Vagina (tissue), 2 donors: ENCODE results near the gene KRT38. TPM values are rescaled to one million over a fixed set of nuclear protein-coding genes. Genes with fewer than 3 reads are reported as not detected.

Experiments
- DNase-seq, 2 donors: peaks; one replicate each; pipeline ENCODE4 v3.0.0-alpha.2; 2017; ENCODE audit errors: extremely low spot score in 2 of 2
- H3K27ac ChIP-seq: fragments of 200-600 bp; sonication (generic); one replicate; pipeline ENCODE4 v1.5.1; 2019
- H3K27me3 ChIP-seq: fragments of 200-600 bp; sonication (generic); one replicate; pipeline ENCODE4 v1.5.1; 2019
- H3K36me3 ChIP-seq, 2 donors: fragments of 200-600 bp; sonication (generic); one replicate each; pipeline ENCODE4 v1.5.1; 2017 to 2019
- H3K4me1 ChIP-seq: fragments of 200-600 bp; sonication (generic); one replicate; pipeline ENCODE4 v1.5.1; 2019
- H3K4me3 ChIP-seq, 2 donors: fragments of 200-600 bp; sonication (generic); 1 replicate in 1 of 2; 2 replicates in 1 of 2; pipeline ENCODE4 v1.5.1; 2016 to 2019
- H3K9me3 ChIP-seq: fragments of 200-600 bp; sonication (generic); one replicate; pipeline ENCODE4 v1.5.1; 2019
- CTCF ChIP-seq, 3 experiments: fragments of 450-650 bp in 2 of 3; fragments of 200-600 bp in 1 of 3; sonication (generic) in 1 of 3; IDR thresholded peaks; one replicate each; pipeline ENCODE4 v1.5.1; 2017 to 2019; ENCODE audit warnings: antibody characterized with exemption in 3 of 3, mild to moderate bottlenecking in 2 of 3, moderate library complexity in 2 of 3
- POLR2A ChIP-seq, 2 donors: fragments of 450-650 bp; IDR thresholded peaks; one replicate each; pipeline ENCODE4 v1.6.1; 2017; ENCODE audit warnings: antibody characterized with exemption in 2 of 2, mild to moderate bottlenecking in 2 of 2, moderate library complexity in 2 of 2
- POLR2AphosphoS5 ChIP-seq, 2 donors: sonication (generic); formaldehyde crosslinking; IDR thresholded peaks; one replicate each; pipeline ENCODE4 v1.9.0; 2017; ENCODE audit warnings: antibody characterized with exemption in 2 of 2, mild to moderate bottlenecking in 2 of 2, low read depth in 1 of 2; ENCODE audit not compliant: insufficient read depth in 1 of 2
- intact Hi-C: fragments of 100-400 bp; cut with DNase I; formaldehyde crosslinking; loops from one replicate; pipeline ENCODE4 v1.15.1; 2023
- total RNA-seq: library from RNA; depleted of rRNA; stranded (reverse); fragments of >200 nt; gene quantifications from one replicate; pipeline ENCODE4 v1.2.3, GENCODE V29; 2016

KRT38 gene
- total RNA-seq, 1 donor from 2014 or later: not detected

- H3K4me3 ChIP-seq: no peak overlapping the region
- intact Hi-C loops: no loop called here
- H3K36me3 ChIP-seq: no peaks in the 10 kb centered on the region
- H3K4me1 ChIP-seq: peaks cover 10% of the 10 kb centered on the region
- DNase-seq: no peak
- H3K27me3 ChIP-seq: no peaks in the 10 kb centered on the region
- no peaks in the 10 kb centered on the region for H3K9me3 ChIP-seq
- TF ChIP-seq POLR2A (IDR thresholded peaks at IDR 0.05): no peak
- no peak for TF ChIP-seq CTCF (IDR thresholded peaks at IDR 0.05)
- peak overlapping the region; percentile 34 for H3K27ac ChIP-seq
Measured at GRCh38 chr17:41446806-41447205, 6.0 kb upstream of the KRT38 start.

DNA sequence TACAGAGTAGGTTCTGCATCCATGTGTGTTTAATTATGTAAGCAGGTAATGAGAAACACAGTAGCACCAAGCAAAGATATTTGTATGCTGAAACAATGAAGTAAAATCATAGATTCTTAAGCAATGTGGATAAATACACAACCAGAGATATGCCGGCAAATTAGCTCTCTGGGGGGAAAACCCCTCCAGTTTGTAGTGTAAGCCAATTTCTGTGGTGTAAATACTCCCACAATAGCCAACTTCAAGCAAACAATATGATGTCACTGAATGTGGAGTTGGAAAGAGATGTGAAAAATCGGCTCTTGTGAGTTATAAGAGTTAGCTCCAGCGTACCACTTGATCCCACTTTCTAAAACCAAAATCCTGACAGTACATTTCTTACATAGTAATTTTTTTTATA is 3.9 kb upstream of the KRT38 start:
- Histone ChIP-seq H3K4me1 (peaks cover 10% of the 10 kb centered on the region), H3K27me3 (no peaks in the 10 kb centered on the region), H3K9me3 (no peaks in the 10 kb centered on the region), H3K27ac (no peak overlapping the region), H3K4me3 (no peak overlapping the region), H3K36me3 (no peaks in the 10 kb centered on the region)
- intact Hi-C loops: no loop called here
- TF ChIP-seq CTCF (IDR thresholded peaks at IDR 0.05): no peak
- no peak for TF ChIP-seq POLR2AphosphoS5 (IDR thresholded peaks at IDR 0.05; ENCODE audit: insufficient read depth in 1 of 2, low read depth in 1 of 2)
- no peak for TF ChIP-seq POLR2A (IDR thresholded peaks at IDR 0.05)
- no peak for DNase-seq

GRCh38 chr17:41444186-41444585 is 3.4 kb upstream of the KRT38 start:
- intact Hi-C loops: no loop called here
- no peak overlapping the region for H3K4me3 ChIP-seq
- H3K27me3 ChIP-seq: no peaks in the 10 kb centered on the region
- TF ChIP-seq CTCF (IDR thresholded peaks at IDR 0.05) (no peak), POLR2AphosphoS5 (IDR thresholded peaks at IDR 0.05; ENCODE audit: insufficient read depth in 1 of 2, low read depth in 1 of 2) (no peak), POLR2A (IDR thresholded peaks at IDR 0.05) (no peak)
- H3K9me3 ChIP-seq: no peaks in the 10 kb centered on the region
- DNase-seq: peak in 1 of 2 donors; percentile 52
- H3K27ac ChIP-seq: no peak overlapping the region
- no peaks in the 10 kb centered on the region for H3K36me3 ChIP-seq
- H3K4me1 ChIP-seq: peaks cover 10% of the 10 kb centered on the region

GRCh38 chr17:41442739-41443138 is 2.0 kb upstream of the KRT38 start:
- H3K27me3 ChIP-seq: no peaks in the 10 kb centered on the region
- no peaks in the 10 kb centered on the region for H3K36me3 ChIP-seq
- intact Hi-C loops: no loop called here
- peak in 1 of 2 donors; percentile 60 for DNase-seq
- H3K4me3 ChIP-seq: no peak overlapping the region
- H3K4me1 ChIP-seq: no peaks in the 10 kb centered on the region
- no peaks in the 10 kb centered on the region for H3K9me3 ChIP-seq
- no peak for TF ChIP-seq POLR2A (IDR thresholded peaks at IDR 0.05)
- TF ChIP-seq CTCF (IDR thresholded peaks at IDR 0.05): no peak
- H3K27ac ChIP-seq: peak overlapping the region; percentile 45

DNA sequence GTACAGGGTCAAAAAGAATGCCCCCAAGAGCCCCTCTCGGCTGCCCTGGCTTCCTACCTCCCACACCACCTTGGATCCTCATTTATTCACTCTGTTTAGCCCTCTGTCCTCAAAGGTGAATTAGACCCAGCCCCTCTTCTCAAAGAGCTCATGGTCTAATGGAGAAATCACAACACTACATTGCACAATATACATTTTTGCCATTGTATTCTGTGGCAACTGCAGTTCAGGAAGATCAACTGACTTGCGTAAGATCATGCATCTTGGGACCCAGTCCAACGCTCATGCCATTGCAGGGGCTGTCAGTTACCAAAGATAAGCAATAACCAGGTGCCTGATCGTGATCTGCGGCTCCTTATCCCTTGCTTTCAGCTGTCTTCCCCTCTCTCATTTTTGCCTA is 1.4 kb downstream of the KRT38 start:
- no peaks in the 10 kb centered on the region for H3K27me3 ChIP-seq
- TF ChIP-seq CTCF (IDR thresholded peaks at IDR 0.05) (no peak), POLR2A (IDR thresholded peaks at IDR 0.05) (no peak), POLR2AphosphoS5 (IDR thresholded peaks at IDR 0.05; ENCODE audit: insufficient read depth in 1 of 2, low read depth in 1 of 2) (no peak)
- no peak for DNase-seq
- no peaks in the 10 kb centered on the region for H3K36me3 ChIP-seq
- peaks cover under 1% of the 10 kb centered on the region for H3K4me1 ChIP-seq
- intact Hi-C loops: no loop called here
- H3K9me3 ChIP-seq: no peaks in the 10 kb centered on the region
- H3K4me3 ChIP-seq: no peak overlapping the region
- no peak overlapping the region for H3K27ac ChIP-seq
